ENCODE data around the gene TCOF1. TPM values are rescaled to one million over a fixed set of nuclear protein-coding genes. Genes with fewer than 3 reads are reported as not detected.

The TCOF1 gene
- total and polyA plus RNA-seq, 2 donors (not counting 1 experiment from before 2014, with no cell fraction given), result 30.9 to 62.4 TPM

GRCh38 chr5:150323092-150323491, 34.4 kb upstream of the TCOF1 start:
- no peaks in the 10 kb centered on the region for H3K9me3 Mint-ChIP-seq (ENCODE audit: insufficient read depth)
- H3K4me1 Mint-ChIP-seq, result no peaks in the 10 kb centered on the region
- ATAC-seq (ENCODE audit: low read depth), result no peak
- WGBS (ENCODE audit: insufficient coverage), result 88% methylated on average over 4 of the region's 6 CpGs
- ChIA-PET CTCF (interaction anchor here (1.5 kb wide), 1 partner anchor 28 kb away, joined by 3 read pairs; no protein-coding TSS in a partner anchor), POLR2A (no interaction called here)
- no peaks in the 10 kb centered on the region for H3K9me3 ChIP-seq (ENCODE audit: control extremely low read depth in 1 of 3, control insufficient read depth in 2 of 3, insufficient read depth in 1 of 3, low read length in 2 of 3)
- H3K27me3 ChIP-seq (replicated peaks in 1 of 4; ENCODE audit: control extremely low read depth in 1 of 4, control insufficient read depth in 3 of 4, insufficient read depth in 4 of 4, low read length in 3 of 4), result no peaks in the 10 kb centered on the region
- H3K79me2 ChIP-seq (ENCODE audit: control insufficient read depth, insufficient read depth, low read length), result no peaks in the 10 kb centered on the region
- H4K20me1 ChIP-seq (ENCODE audit: control insufficient read depth, insufficient read depth, low read length, poor library complexity, severe bottlenecking), result no peaks in the 10 kb centered on the region
- no peaks in the 10 kb centered on the region for H3K36me3 ChIP-seq (replicated peaks in 1 of 2; ENCODE audit: control extremely low read depth in 1 of 2, control insufficient read depth in 1 of 2, extremely low read depth in 1 of 2, insufficient read depth in 2 of 2, low read length in 1 of 2)
- H3K27me3 Mint-ChIP-seq, result peaks cover 5% of the 10 kb centered on the region
- no peak overlapping the region for H3K9ac ChIP-seq (ENCODE audit: low read length)
- H3K4me1 ChIP-seq (ENCODE audit: control insufficient read depth in 2 of 2, insufficient read depth in 2 of 2, low read length in 2 of 2), result no peaks in the 10 kb centered on the region
- no peak overlapping the region for H3K4me2 ChIP-seq (replicated peaks; ENCODE audit: low read depth, low read length, poor library complexity, severe bottlenecking)
- intact Hi-C loops (cut with micrococcal nuclease), result no loop called here
- no peak for DNase-seq
- H3K27ac Mint-ChIP-seq, result no peak overlapping the region
- TF ChIP-seq CTCF (IDR thresholded peaks at IDR 0.05), result no peak
- no peak for TF ChIP-seq EZH2 (IDR thresholded peaks at IDR 0.05; ENCODE audit: borderline replicate concordance, insufficient read depth, low read depth, low read length, poor library complexity, severe bottlenecking)
- no peak overlapping the region for H3K4me3 ChIP-seq (ENCODE audit: control extremely low read depth in 1 of 5, extremely low read depth in 1 of 5, insufficient read depth in 1 of 5, low read depth in 2 of 5, low read length in 4 of 5)
- H2AFZ ChIP-seq (ENCODE audit: insufficient read depth, low read depth, low read length, poor library complexity, severe bottlenecking), result no peak overlapping the region
- no peak overlapping the region for H3K27ac ChIP-seq (ENCODE audit: low read length in 2 of 2)
- H3K4me3 Mint-ChIP-seq, result no peak overlapping the region

GRCh38 chr5:150323819-150324218, 33.7 kb upstream of the TCOF1 start:
- no peak overlapping the region for H3K4me3 ChIP-seq (ENCODE audit: control extremely low read depth in 1 of 5, extremely low read depth in 1 of 5, insufficient read depth in 1 of 5, low read depth in 2 of 5, low read length in 4 of 5)
- no peak overlapping the region for H3K4me2 ChIP-seq (replicated peaks; ENCODE audit: low read depth, low read length, poor library complexity, severe bottlenecking)
- H2AFZ ChIP-seq (ENCODE audit: insufficient read depth, low read depth, low read length, poor library complexity, severe bottlenecking), result no peak overlapping the region
- no peaks in the 10 kb centered on the region for H3K9me3 Mint-ChIP-seq (ENCODE audit: insufficient read depth)
- H3K4me3 Mint-ChIP-seq, result no peak overlapping the region
- H3K79me2 ChIP-seq (ENCODE audit: control insufficient read depth, insufficient read depth, low read length), result no peaks in the 10 kb centered on the region
- H3K27ac ChIP-seq (ENCODE audit: low read length in 2 of 2), result no peak overlapping the region
- no peaks in the 10 kb centered on the region for H3K27me3 Mint-ChIP-seq
- H3K4me1 ChIP-seq (ENCODE audit: control insufficient read depth in 2 of 2, insufficient read depth in 2 of 2, low read length in 2 of 2), result no peaks in the 10 kb centered on the region
- TF ChIP-seq EZH2 (IDR thresholded peaks at IDR 0.05; ENCODE audit: borderline replicate concordance, insufficient read depth, low read depth, low read length, poor library complexity, severe bottlenecking) (no peak), CTCF (IDR thresholded peaks at IDR 0.05) (no peak)
- H3K9me3 ChIP-seq (ENCODE audit: control extremely low read depth in 1 of 3, control insufficient read depth in 2 of 3, insufficient read depth in 1 of 3, low read length in 2 of 3), result no peaks in the 10 kb centered on the region
- CTCF ChIA-PET, result no interaction called here
- DNase-seq, result no peak
- no peaks in the 10 kb centered on the region for H3K27me3 ChIP-seq (replicated peaks in 1 of 4; ENCODE audit: control extremely low read depth in 1 of 4, control insufficient read depth in 3 of 4, insufficient read depth in 4 of 4, low read length in 3 of 4)
- ATAC-seq (ENCODE audit: low read depth), result no peak
- POLR2A ChIA-PET, result no interaction called here
- no peaks in the 10 kb centered on the region for H3K4me1 Mint-ChIP-seq
- H3K9ac ChIP-seq (ENCODE audit: low read length), result no peak overlapping the region
- H3K36me3 ChIP-seq (replicated peaks in 1 of 2; ENCODE audit: control extremely low read depth in 1 of 2, control insufficient read depth in 1 of 2, extremely low read depth in 1 of 2, insufficient read depth in 2 of 2, low read length in 1 of 2), result no peaks in the 10 kb centered on the region
- no peak overlapping the region for H3K27ac Mint-ChIP-seq
- 89% methylated on average over 7 of the region's 8 CpGs for WGBS (ENCODE audit: insufficient coverage)
- intact Hi-C loops (cut with micrococcal nuclease), result no loop called here
- H4K20me1 ChIP-seq (ENCODE audit: control insufficient read depth, insufficient read depth, low read length, poor library complexity, severe bottlenecking), result no peaks in the 10 kb centered on the region
